Caki2 (cell line): ENCODE results near the gene DBN1. TPM values are rescaled to one million over a fixed set of nuclear protein-coding genes. Genes with fewer than 3 reads are reported as not detected.
A peak's percentile ranks its signal among the peaks of the same experiment; 100 is the strongest.

Experiments
- DNase-seq: peaks from one replicate; pipeline ENCODE4 v3.0.0-alpha.2; 2015; ENCODE audit warnings: low read depth
- in situ Hi-C: cut with HindIII; loops from 2 replicates; pipeline ENCODE4 v1.10.0; 2016; ENCODE audit warnings: low sequenced_read_pairs, low pct_unique_long_range_greater_than_20kb, mixed read lengths
- total RNA-seq: library from RNA; depleted of rRNA; stranded (reverse); fragments of >200 nt; shearing (Covaris generic); gene quantifications from 2 replicates; pipeline ENCODE4 v1.2.3, GENCODE V29; 2014; ENCODE audit warnings: low replicate concordance

DBN1 gene
- total RNA-seq, 1 experiment from 2014 or later: 175 TPM

GRCh38 chr5:177466861-177467260 is 6.6 kb downstream of the DBN1 start:
- DNase-seq: no peak
- in situ Hi-C loops: no loop called here

GRCh38 chr5:177465044-177465443 is 8.4 kb downstream of the DBN1 start:
- in situ Hi-C loops: no loop called here

DNA sequence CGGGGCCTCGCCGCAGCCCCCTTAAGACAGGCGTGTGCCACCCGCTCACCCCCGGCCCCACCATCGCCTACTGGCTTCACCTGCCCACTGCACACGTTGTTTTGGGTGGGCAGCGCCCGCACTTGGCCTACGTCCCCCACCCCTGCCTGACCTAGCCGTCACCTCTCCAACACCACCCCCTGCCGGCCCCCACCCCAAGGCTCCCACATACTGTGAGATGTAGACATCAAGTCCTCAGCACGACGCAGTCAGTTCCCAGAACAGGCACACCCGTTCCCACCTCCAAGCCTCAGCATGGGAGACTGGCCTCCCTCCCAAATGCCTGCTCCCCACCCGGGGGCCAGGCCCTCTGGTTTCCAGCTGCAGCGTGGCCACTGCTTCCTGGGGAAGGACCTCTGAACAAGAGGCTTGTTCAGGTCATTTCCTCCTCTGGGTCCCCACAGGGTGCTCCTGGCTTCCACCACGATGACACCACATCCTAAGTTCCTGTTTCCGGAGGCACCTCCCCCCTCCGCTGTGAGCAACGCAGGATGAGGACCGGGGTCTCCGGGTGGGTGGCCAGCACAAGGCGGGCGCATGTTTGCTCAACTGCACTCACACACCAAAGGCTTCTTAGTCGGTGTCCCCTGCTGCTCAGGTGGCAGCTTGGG is 11.3 kb downstream of the DBN1 start:
- no peak for DNase-seq
- in situ Hi-C loops: no loop called here

More at GRCh38 chr5:177465044-177465443, 8.4 kb downstream of the DBN1 start:
- no peak for DNase-seq

DNA sequence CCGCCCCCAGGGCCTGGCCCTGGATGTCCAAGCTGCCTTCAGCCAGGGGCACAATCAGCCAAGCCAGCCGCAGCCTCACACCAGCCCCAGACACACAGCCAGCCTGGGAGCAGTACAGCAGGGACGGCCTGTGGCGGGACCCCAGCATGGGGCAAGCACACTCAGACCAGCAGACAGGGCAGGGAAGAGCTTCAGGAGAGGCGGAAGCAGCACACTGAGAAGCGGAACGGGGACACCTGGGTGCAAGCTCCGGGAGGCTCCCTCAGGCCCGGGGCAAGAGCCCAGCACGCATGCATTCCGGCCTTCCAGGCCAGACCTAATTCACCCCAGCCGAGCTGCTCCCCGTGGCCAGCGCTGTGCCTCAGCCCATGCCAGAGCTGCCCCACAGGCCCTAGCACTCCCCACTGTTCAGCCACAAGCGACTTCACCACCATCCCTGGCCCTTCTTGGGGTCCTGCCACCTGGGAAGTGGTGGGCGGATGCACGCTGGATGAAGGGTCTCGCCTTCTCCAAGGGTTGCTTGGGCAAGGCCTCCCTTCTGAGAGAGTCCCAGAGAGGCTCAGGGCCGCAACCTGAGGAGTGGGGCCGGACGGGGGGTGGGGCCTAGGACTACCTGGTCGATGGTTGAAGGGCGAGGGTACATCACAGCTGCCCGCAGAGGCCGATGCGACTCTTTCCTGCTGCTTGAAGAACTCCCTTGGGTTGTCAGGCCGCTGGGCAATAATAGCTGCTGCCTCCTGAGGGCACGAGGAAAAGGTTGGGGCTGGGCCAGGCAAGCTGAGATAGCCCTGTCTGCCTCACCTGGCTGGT is 13.4 kb downstream of the DBN1 start:
- in situ Hi-C loops: no loop called here
- DNase-seq: no peak

DNA sequence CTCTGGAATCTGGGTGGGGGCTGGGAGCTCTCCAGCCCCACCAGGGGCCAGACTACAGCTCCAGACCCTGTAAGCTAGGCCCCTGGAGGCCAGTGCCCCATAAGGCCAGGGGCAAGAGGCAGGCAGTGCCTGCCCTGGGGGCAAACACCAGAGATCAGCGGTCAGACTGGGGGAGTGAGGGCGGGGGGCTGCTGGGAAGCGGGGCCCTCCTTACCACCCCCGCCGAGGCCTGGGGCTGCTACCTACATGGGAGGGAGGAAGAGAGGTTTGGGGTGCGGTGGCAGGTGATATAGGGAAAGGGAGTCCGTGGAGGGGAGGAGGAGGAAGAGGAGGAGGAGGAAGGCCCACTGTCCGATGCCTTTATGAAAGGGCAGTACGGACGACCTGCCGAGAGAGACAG is 14.1 kb downstream of the DBN1 start:
- DNase-seq: no peak
- in situ Hi-C loops: no loop called here

DNA sequence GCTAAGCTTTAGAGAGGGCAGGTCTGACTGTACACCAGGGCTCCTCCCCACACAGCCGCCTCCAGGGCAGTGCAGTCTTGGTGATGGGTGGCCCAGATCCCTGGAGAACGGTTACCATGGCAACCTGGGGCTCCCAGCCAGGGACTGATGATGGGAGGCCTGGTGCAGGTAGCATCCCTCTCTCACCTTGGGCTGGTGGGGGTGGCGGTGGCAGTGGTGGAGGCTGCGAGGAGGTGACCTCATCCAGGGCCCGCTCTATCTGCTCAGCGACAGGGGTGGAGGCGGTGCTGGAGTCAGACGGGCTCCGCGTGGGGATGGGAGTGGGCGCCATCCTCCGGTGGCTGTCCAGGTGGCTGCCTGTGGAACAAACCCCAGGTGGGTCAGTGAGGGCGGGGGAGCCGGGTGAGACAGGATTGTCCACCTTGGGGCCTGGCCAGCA is 14.5 kb downstream of the DBN1 start:
- in situ Hi-C loops: no loop called here
- no peak for DNase-seq

DNA sequence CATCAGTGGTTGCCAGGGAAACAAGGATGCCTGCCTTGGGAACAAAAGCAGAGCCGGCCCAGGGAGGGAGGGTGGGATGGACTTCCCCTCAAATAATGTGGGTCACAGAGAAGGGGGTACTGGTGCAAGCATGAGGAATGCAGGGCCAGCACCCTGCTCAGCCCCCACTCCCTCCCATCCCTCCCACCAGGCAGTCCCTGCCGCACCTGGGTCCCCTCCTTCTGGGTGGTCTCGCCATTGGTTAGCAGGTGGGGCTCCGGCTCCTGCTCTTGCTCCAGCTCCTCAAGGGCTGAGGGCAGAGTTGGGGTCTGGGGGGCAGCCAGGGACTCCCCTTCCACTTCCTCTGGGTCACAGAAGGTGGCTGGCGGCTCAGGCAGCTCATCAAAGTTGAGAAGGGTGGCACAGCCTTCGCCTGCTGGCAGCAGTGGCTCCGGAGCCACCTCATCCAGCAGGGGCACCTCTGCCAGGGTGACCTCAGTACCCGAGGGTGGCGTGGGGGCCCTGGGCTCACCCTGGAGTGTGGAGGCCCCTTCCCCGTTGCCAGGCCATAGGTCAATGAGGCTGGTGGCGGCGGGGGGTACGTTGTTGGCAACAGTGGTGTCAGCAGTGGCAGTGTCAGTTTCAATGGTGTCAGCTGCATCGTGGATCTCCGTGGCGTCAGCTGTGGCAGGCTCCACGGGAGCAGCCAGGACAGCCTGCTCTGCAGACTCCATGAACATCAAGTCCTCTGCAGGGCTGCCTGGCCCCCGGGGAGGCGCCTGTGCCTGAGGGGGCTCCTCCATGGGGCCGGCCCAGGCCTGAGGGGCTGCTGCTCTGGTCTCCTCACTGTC is 15.4 kb downstream of the DBN1 start:
- in situ Hi-C loops: no loop called here
- DNase-seq: no peak

DNA sequence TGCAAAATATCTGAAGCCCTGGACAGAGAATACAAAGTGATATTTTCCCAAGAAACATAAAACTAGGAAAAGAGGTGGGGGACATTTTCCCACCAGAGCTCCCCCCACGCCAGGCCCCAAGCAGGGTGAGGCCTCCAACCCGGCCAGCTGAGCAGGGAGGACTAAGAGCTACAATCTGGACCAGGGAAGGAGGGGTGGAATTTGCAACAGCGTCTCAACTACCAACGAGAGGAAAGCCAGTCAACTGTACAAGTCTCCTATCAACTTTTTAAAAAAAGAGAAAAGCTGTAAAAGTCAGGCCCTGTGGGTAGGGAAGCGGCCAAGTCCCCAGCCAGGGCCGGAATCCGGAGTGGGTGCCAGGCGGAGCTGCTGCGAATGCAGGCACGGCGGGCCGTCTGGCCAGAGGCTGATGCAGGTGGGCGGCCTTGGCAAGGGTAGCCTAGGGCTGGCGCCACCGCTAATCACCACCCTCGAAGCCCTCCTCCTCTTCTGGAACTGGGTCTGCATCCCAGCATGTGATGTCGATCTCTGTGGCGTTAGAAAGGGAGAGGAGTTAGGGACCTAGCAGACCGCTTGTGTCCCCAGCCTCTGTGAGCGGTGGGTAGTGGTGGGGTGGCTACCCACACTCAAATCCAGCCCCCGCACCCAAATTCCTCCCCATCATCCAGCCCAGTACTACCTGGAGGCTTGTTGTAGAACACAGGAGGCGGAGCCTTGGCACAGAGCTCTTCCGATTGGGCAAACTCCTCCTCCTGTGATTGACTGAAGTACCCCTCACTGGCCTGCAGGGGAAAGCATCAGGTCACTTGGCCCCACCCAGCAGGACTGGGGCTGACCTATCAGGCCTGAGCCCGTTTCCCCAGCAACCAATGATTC is 16.2 kb downstream of the DBN1 start:
- in situ Hi-C loops: no loop called here

DNA sequence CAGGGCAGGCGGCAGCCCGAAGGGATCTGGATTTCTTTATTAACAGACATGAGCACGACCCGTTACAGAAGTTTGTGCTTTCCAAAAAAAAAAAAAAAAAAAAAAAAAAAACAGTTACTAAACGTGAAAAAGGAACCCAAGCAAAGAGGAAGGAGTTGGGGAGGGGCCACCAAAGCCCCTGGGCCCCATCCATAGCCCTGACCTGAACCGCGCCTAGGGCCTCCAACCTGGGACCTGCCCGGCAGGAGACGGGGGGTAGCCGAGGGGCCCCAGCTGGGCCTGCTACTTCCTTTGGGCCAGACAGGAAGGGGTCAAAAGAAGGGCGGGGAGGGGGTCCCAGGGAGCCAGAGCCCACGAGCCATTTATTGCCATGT is 16.9 kb downstream of the DBN1 start:
- in situ Hi-C loops: no loop called here
- DNase-seq: no peak

More for the DNA sequence above, 16.2 kb downstream of the DBN1 start:
- DNase-seq: peak; percentile 97

DNA sequence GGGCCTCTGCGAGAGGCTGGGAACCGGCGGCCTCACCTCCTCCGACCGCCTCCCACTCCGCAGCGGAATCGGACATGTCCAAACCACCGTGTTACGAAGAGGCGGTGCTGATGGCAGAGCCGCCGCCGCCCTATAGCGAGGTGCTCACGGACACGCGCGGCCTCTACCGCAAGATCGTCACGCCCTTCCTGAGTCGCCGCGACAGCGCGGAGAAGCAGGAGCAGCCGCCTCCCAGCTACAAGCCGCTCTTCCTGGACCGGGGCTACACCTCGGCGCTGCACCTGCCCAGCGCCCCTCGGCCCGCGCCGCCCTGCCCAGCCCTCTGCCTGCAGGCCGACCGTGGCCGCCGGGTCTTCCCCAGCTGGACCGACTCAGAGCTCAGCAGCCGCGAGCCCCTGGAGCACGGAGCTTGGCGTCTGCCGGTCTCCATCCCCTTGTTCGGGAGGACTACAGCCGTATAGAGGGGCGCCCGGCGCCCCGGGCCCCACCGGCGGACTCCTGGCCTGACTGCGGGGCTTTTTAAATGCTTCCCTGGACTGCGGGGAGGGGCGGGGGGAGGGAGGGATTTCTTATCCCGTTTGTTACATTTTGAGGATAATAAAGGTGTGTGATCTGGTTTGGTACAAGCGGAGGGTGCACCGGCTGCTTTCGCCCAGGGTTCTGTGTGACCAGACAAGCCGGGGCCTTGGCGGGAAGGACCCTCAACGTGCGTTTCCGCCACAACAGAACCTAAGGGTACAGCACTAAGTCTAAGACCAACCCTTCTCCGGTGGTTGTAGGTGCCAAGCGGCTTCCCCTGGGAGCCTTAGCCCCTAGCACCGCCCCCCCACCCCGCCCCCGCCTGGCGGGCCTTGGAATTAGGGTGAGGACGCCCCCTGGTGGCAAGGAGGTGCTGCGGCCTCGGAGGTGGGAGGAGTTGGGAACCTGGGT is 17.5 kb downstream of the DBN1 start:
- in situ Hi-C loops: no loop called here

GRCh38 chr5:177455036-177455660 is 18.3 kb downstream of the DBN1 start:
- in situ Hi-C loops: no loop called here
- peak; percentile 90 for DNase-seq

More for the DNA sequence above, 17.5 kb downstream of the DBN1 start:
- peak; percentile 77 for DNase-seq

DNA sequence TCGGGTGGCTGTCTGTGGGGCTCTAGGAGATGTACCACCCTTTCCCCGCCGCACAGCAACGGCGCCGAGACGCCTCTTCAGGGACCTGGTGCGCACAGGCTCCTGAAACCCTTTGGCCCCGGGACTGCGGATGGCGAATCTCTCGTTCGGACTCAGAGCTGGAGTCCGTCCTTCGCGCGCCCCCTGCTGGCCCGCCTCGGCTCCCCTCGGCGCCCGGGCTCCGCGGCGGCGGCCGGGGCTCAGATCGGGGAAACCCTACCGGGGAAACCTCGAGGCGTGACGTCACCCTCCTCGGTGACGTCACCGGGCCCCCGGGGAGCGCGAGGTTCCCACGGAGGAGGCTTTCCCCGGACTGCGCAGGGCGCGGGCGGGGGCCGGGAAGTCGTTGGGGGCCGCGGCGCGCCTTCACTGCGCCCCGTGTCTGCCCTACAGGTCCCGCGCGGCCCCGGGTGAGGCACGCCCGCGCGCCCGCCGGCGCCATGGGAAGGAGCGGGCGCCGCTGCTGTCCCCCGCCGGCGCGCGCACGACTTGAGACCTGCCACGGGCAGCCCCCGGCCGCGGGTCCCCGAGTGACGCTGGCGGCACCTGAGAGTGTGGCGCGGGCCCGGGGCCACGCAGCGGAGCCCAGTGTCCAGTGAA is 18.9 kb downstream of the DBN1 start:
- DNase-seq: peak; percentile 92
- in situ Hi-C loops: no loop called here

- no peak for DNase-seq
- in situ Hi-C loops: no loop called here
Measured at GRCh38 chr5:177453852-177454396, 19.5 kb downstream of the DBN1 start.

GRCh38 chr5:177452688-177453638 is 20.5 kb downstream of the DBN1 start:
- in situ Hi-C loops: no loop called here
- DNase-seq: no peak
